ENCODE results near the gene DYSF. TPM values are rescaled to one million over a fixed set of nuclear protein-coding genes. Genes with fewer than 3 reads are reported as not detected.

DYSF gene
- total and polyA plus RNA-seq, 2 donors (not counting 1 experiment from before 2014, with no cell fraction given) = 0.17 to 0.43 TPM

- no peaks in the 10 kb centered on the region for H3K79me2 ChIP-seq (ENCODE audit: control insufficient read depth, insufficient read depth, low read length)
- Mint-ChIP-seq H3K27me3 (no peaks in the 10 kb centered on the region), H3K27ac (no peak overlapping the region), H3K4me1 (no peaks in the 10 kb centered on the region), H3K9me3 (ENCODE audit: insufficient read depth) (no peaks in the 10 kb centered on the region), H3K4me3 (no peak overlapping the region)
- ChIA-PET CTCF (no interaction called here), POLR2A (no interaction called here)
- H3K4me1 ChIP-seq (ENCODE audit: control insufficient read depth in 2 of 2, insufficient read depth in 2 of 2, low read length in 2 of 2) = no peaks in the 10 kb centered on the region
- H3K4me3 ChIP-seq (ENCODE audit: control extremely low read depth in 1 of 5, extremely low read depth in 1 of 5, insufficient read depth in 1 of 5, low read depth in 2 of 5, low read length in 4 of 5) = no peak overlapping the region
- H3K27me3 ChIP-seq (replicated peaks in 1 of 4; ENCODE audit: control extremely low read depth in 1 of 4, control insufficient read depth in 3 of 4, insufficient read depth in 4 of 4, low read length in 3 of 4) = no peaks in the 10 kb centered on the region
- no peaks in the 10 kb centered on the region for H3K36me3 ChIP-seq (replicated peaks in 1 of 2; ENCODE audit: control extremely low read depth in 1 of 2, control insufficient read depth in 1 of 2, extremely low read depth in 1 of 2, insufficient read depth in 2 of 2, low read length in 1 of 2)
- DNase-seq = no peak
- intact Hi-C loops (cut with micrococcal nuclease) = no loop called here
- no peak for ATAC-seq (ENCODE audit: low read depth)
- TF ChIP-seq, protein P1, sequence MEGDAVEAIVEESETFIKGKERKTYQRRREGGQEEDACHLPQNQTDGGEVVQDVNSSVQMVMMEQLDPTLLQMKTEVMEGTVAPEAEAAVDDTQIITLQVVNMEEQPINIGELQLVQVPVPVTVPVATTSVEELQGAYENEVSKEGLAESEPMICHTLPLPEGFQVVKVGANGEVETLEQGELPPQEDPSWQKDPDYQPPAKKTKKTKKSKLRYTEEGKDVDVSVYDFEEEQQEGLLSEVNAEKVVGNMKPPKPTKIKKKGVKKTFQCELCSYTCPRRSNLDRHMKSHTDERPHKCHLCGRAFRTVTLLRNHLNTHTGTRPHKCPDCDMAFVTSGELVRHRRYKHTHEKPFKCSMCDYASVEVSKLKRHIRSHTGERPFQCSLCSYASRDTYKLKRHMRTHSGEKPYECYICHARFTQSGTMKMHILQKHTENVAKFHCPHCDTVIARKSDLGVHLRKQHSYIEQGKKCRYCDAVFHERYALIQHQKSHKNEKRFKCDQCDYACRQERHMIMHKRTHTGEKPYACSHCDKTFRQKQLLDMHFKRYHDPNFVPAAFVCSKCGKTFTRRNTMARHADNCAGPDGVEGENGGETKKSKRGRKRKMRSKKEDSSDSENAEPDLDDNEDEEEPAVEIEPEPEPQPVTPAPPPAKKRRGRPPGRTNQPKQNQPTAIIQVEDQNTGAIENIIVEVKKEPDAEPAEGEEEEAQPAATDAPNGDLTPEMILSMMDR (IDR thresholded peaks at IDR 0.05) = no peak
- TF ChIP-seq EZH2 (IDR thresholded peaks at IDR 0.05; ENCODE audit: borderline replicate concordance, insufficient read depth, low read depth, low read length, poor library complexity, severe bottlenecking) = no peak
- H4K20me1 ChIP-seq (ENCODE audit: control insufficient read depth, insufficient read depth, low read length, poor library complexity, severe bottlenecking) = no peaks in the 10 kb centered on the region
- 48% methylated on average over 5 of the region's 5 CpGs for WGBS (ENCODE audit: insufficient coverage)
- no peak overlapping the region for H3K9ac ChIP-seq (ENCODE audit: low read length)
- H3K9me3 ChIP-seq (ENCODE audit: control extremely low read depth in 1 of 3, control insufficient read depth in 2 of 3, insufficient read depth in 1 of 3, low read length in 2 of 3) = no peaks in the 10 kb centered on the region
- H3K27ac ChIP-seq (ENCODE audit: low read length in 2 of 2) = no peak overlapping the region
- no peak overlapping the region for H2AFZ ChIP-seq (ENCODE audit: insufficient read depth, low read depth, low read length, poor library complexity, severe bottlenecking)
- no peak overlapping the region for H3K4me2 ChIP-seq (replicated peaks; ENCODE audit: low read depth, low read length, poor library complexity, severe bottlenecking)
These were observed 251.3 kb downstream of the DYSF start for GRCh38 chr2:71704688-71705087.

- Histone ChIP-seq H3K4me2 (replicated peaks; ENCODE audit: low read depth, low read length, poor library complexity, severe bottlenecking) (no peak overlapping the region), H3K27me3 (replicated peaks in 1 of 4; ENCODE audit: control extremely low read depth in 1 of 4, control insufficient read depth in 3 of 4, insufficient read depth in 4 of 4, low read length in 3 of 4) (no peaks in the 10 kb centered on the region), H2AFZ (ENCODE audit: insufficient read depth, low read depth, low read length, poor library complexity, severe bottlenecking) (no peak overlapping the region), H3K9me3 (ENCODE audit: control extremely low read depth in 1 of 3, control insufficient read depth in 2 of 3, insufficient read depth in 1 of 3, low read length in 2 of 3) (no peaks in the 10 kb centered on the region), H3K9ac (ENCODE audit: low read length) (no peak overlapping the region), H3K36me3 (replicated peaks in 1 of 2; ENCODE audit: control extremely low read depth in 1 of 2, control insufficient read depth in 1 of 2, extremely low read depth in 1 of 2, insufficient read depth in 2 of 2, low read length in 1 of 2) (no peaks in the 10 kb centered on the region), H3K27ac (ENCODE audit: low read length in 2 of 2) (no peak overlapping the region), H3K79me2 (ENCODE audit: control insufficient read depth, insufficient read depth, low read length) (no peaks in the 10 kb centered on the region), H4K20me1 (ENCODE audit: control insufficient read depth, insufficient read depth, low read length, poor library complexity, severe bottlenecking) (no peaks in the 10 kb centered on the region), H3K4me1 (ENCODE audit: control insufficient read depth in 2 of 2, insufficient read depth in 2 of 2, low read length in 2 of 2) (no peaks in the 10 kb centered on the region), H3K4me3 (ENCODE audit: control extremely low read depth in 1 of 5, extremely low read depth in 1 of 5, insufficient read depth in 1 of 5, low read depth in 2 of 5, low read length in 4 of 5) (no peak overlapping the region)
- no peaks in the 10 kb centered on the region for H3K4me1 Mint-ChIP-seq
- H3K27ac Mint-ChIP-seq = no peak overlapping the region
- no peak for TF ChIP-seq EZH2 (IDR thresholded peaks at IDR 0.05; ENCODE audit: borderline replicate concordance, insufficient read depth, low read depth, low read length, poor library complexity, severe bottlenecking)
- TF ChIP-seq, protein P1 (IDR thresholded peaks at IDR 0.05) = no peak
- ATAC-seq (ENCODE audit: low read depth) (no peak), DNase-seq (no peak)
- no peak overlapping the region for H3K4me3 Mint-ChIP-seq
- no peaks in the 10 kb centered on the region for H3K27me3 Mint-ChIP-seq
- intact Hi-C loops (cut with micrococcal nuclease) = no loop called here
- CTCF ChIA-PET = no interaction called here
- no peaks in the 10 kb centered on the region for H3K9me3 Mint-ChIP-seq (ENCODE audit: insufficient read depth)
- WGBS (ENCODE audit: insufficient coverage) = 86% methylated on average over 12 of the region's 19 CpGs
- POLR2A ChIA-PET = no interaction called here
These were observed 252.0 kb downstream of the DYSF start for GRCh38 chr2:71705171-71705960.

All from B cell (primary cell).